Osteoblast (primary cell): ENCODE results near the gene GPATCH4. TPM values are rescaled to one million over a fixed set of nuclear protein-coding genes. Genes with fewer than 3 reads are reported as not detected.
"Not testable (repeated sequence)": the region's sequence is repeated elsewhere in the genome, so short reads cannot be mapped to it uniquely, and the experiment has no call there.

ENCODE experiments used
- DNase-seq: peaks from one replicate; pipeline ENCODE4 v3.0.0; 2011; ENCODE audit warnings: low spot score, mixed read lengths; ENCODE audit not compliant: insufficient read length; ENCODE audit errors: missing footprints
- H2AFZ ChIP-seq: 2 replicates; pipeline ENCODE4 v1.6.0; 2011; ENCODE audit warnings: mild to moderate bottlenecking, low read length
- H3K27ac ChIP-seq: 2 replicates; pipeline ENCODE4 v1.5.1; 2011; ENCODE audit warnings: mild to moderate bottlenecking, low read depth, low read length, moderate library complexity
- H3K27me3 ChIP-seq: 2 replicates; pipeline ENCODE4 v1.6.0; 2012; ENCODE audit warnings: mild to moderate bottlenecking, control low read depth, inconsistent platforms, low read length, moderate library complexity; ENCODE audit not compliant: insufficient read depth
- H3K36me3 ChIP-seq: 2 replicates; pipeline ENCODE4 v1.5.1; 2011; ENCODE audit warnings: mild to moderate bottlenecking, low read length, control low read depth, moderate library complexity; ENCODE audit not compliant: insufficient read depth
- H3K4me1 ChIP-seq: 2 replicates; pipeline ENCODE4 v1.5.1; 2011; ENCODE audit warnings: mild to moderate bottlenecking, low read length, control low read depth, moderate library complexity; ENCODE audit not compliant: insufficient read depth
- H3K4me2 ChIP-seq: 2 replicates; pipeline ENCODE4 v1.6.0; 2011; ENCODE audit warnings: mild to moderate bottlenecking, low read length; ENCODE audit not compliant: insufficient read depth
- H3K4me3 ChIP-seq: fragments of 200-600 bp; sonication (generic); 3 replicates; pipeline ENCODE4 v1.5.1; 2012; ENCODE audit warnings: mild to moderate bottlenecking, low read length, inconsistent platforms; ENCODE audit not compliant: insufficient read depth
- H3K79me2 ChIP-seq: 2 replicates; pipeline ENCODE4 v1.6.0; 2012; ENCODE audit warnings: mild to moderate bottlenecking, low read length, control low read depth, inconsistent platforms; ENCODE audit not compliant: insufficient read depth
- H3K9me3 ChIP-seq: 2 replicates; pipeline ENCODE4 v1.5.1; 2011; ENCODE audit warnings: low read depth, low read length, control low read depth
- H4K20me1 ChIP-seq: 2 replicates; pipeline ENCODE4 v1.6.0; 2012; ENCODE audit warnings: mild to moderate bottlenecking, low read length, control low read depth; ENCODE audit not compliant: insufficient read depth
- total RNA-seq: library from RNA; depleted of rRNA; stranded (reverse); fragments of >200 nt; gene quantifications from 2 replicates; pipeline ENCODE4 v1.2.3, GENCODE V29; 2012
- TF ChIP-seq, protein P1 (sequence below): IDR thresholded peaks from 2 replicates; pipeline ENCODE4 v1.5.1; 2011; ENCODE audit warnings: mild to moderate bottlenecking, low read depth, low read length, moderate library complexity; ENCODE audit errors: extremely low read depth

The GPATCH4 gene
- total RNA-seq, 1 donor = 8.0 TPM

DNA sequence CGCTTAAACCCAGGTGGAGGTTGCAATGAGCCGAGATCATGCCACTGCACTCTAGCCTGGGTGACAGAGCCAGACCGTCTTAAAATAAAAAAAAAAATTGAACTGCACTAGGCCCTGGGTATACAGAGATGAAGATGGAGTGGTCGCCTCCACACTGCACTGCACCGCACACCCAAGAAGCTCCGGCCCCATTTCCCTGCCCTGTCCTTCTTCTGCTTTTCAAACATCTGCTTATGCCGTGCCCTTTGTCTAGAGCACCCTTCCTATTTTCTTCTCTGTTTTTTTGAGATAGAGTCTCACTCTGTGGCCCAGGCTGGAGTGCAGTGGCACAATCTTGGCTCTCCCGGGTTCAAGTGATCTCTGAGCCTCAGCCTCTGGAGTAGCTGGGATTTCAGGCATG lies 46.3 kb downstream of the GPATCH4 start:
- Histone ChIP-seq H3K9me3 (no peaks in the 10 kb centered on the region), H3K4me3 (no peak overlapping the region), H3K79me2 (no peaks in the 10 kb centered on the region), H3K4me1 (peaks cover 8% of the 10 kb centered on the region), H3K36me3 (peaks cover 36% of the 10 kb centered on the region), H3K27me3 (no peaks in the 10 kb centered on the region), H2AFZ (no peak overlapping the region), H3K27ac (no peak overlapping the region), H4K20me1 (no peaks in the 10 kb centered on the region), H3K4me2 (no peak overlapping the region)
- TF ChIP-seq, protein P1, sequence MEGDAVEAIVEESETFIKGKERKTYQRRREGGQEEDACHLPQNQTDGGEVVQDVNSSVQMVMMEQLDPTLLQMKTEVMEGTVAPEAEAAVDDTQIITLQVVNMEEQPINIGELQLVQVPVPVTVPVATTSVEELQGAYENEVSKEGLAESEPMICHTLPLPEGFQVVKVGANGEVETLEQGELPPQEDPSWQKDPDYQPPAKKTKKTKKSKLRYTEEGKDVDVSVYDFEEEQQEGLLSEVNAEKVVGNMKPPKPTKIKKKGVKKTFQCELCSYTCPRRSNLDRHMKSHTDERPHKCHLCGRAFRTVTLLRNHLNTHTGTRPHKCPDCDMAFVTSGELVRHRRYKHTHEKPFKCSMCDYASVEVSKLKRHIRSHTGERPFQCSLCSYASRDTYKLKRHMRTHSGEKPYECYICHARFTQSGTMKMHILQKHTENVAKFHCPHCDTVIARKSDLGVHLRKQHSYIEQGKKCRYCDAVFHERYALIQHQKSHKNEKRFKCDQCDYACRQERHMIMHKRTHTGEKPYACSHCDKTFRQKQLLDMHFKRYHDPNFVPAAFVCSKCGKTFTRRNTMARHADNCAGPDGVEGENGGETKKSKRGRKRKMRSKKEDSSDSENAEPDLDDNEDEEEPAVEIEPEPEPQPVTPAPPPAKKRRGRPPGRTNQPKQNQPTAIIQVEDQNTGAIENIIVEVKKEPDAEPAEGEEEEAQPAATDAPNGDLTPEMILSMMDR = no peak
- DNase-seq = no peak

DNA sequence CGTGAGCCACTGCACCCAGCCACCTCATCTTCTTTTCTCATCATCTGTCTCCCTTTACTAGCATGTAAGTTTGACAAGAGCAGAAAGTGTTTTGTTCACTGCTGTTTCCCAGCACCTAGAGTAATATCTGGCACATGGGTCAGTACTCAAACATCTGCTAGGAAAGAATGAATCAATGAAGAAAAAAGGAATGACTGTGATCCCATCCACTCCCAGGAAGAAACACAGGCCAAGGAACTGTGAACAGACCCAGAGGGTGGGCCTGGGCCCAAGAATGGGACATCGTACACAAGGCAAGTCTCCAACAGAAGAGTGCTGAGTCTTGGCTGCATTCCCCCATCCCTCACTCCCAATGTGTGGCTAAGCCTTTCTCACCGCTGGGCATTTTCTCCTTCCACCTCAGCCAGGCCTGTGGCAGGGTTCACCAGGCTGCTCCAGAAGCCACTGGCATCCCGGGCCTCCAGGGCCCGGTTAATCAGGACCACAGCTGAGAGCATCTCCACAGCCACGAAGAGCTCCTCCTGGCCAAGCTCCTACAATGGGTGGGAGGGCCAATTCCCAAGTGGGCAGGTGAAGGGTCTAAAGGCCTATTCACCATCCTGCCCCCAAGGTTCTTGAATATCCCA lies 47.3 kb downstream of the GPATCH4 start:
- H3K36me3 ChIP-seq = peaks cover 35% of the 10 kb centered on the region

GRCh38 chr1:156552937-156553336 lies 48.3 kb downstream of the GPATCH4 start:
- H3K79me2 ChIP-seq, H3K4me1 ChIP-seq, H2AFZ ChIP-seq, H3K4me2 ChIP-seq, H3K4me3 ChIP-seq, H3K27me3 ChIP-seq, H4K20me1 ChIP-seq, DNase-seq, H3K27ac ChIP-seq, H3K9me3 ChIP-seq: not testable (repeated sequence)
- H3K36me3 ChIP-seq = peaks cover 39% of the 10 kb centered on the region

More for the DNA sequence above, 47.3 kb downstream of the GPATCH4 start:
- Histone ChIP-seq H3K4me3 (no peak overlapping the region), H3K4me1 (peaks cover 8% of the 10 kb centered on the region), H3K27me3 (no peaks in the 10 kb centered on the region), H3K4me2 (no peak overlapping the region), H3K27ac (no peak overlapping the region), H2AFZ (no peak overlapping the region), H3K79me2 (no peaks in the 10 kb centered on the region), H4K20me1 (no peaks in the 10 kb centered on the region), H3K9me3 (no peaks in the 10 kb centered on the region)
- TF ChIP-seq, protein P1 = no peak
- DNase-seq = no peak

DNA sequence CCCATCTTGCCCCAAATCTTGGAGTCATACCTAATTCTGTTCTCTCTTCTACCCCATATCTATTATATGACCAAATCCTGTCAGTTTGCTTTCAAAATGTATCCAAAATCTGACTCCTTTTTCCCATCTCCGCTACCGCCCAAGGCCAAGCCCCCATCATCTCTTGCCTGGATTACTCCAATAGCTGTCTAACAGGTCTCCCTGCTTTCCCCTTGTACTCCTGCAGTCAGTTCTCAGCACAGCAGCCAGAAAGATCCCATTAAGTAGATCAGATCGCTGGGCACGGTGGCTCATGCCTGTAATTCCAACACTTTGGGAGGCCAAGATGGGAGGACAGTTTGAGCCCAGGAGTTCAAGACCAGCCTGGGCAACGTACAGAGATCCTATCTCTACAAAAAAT lies 48.8 kb downstream of the GPATCH4 start:
- H3K4me2 ChIP-seq = no peak overlapping the region
- no peaks in the 10 kb centered on the region for H3K9me3 ChIP-seq
- no peaks in the 10 kb centered on the region for H4K20me1 ChIP-seq
- H3K27ac ChIP-seq = no peak overlapping the region
- no peaks in the 10 kb centered on the region for H3K27me3 ChIP-seq
- no peak for DNase-seq
- no peak overlapping the region for H2AFZ ChIP-seq
- peaks cover 8% of the 10 kb centered on the region for H3K4me1 ChIP-seq
- no peaks in the 10 kb centered on the region for H3K79me2 ChIP-seq
- H3K4me3 ChIP-seq = no peak overlapping the region
- peaks cover 43% of the 10 kb centered on the region for H3K36me3 ChIP-seq
- TF ChIP-seq, protein P1 = no peak
